DMS153 treated with DMSO at 0.1 percent for 48 hours (cell line): Measurements from ENCODE around the gene CEP70.
"Not testable (repeated sequence)": the region's sequence is repeated elsewhere in the genome, so short reads cannot be mapped to it uniquely, and the experiment has no call there.

Source experiments
- DNase-seq: peaks from one replicate; lab custom pipeline; 2025; ENCODE audit not compliant: unreplicated experiment; lab: John Stamatoyannopoulos, UW

Gene CEP70

DNA sequence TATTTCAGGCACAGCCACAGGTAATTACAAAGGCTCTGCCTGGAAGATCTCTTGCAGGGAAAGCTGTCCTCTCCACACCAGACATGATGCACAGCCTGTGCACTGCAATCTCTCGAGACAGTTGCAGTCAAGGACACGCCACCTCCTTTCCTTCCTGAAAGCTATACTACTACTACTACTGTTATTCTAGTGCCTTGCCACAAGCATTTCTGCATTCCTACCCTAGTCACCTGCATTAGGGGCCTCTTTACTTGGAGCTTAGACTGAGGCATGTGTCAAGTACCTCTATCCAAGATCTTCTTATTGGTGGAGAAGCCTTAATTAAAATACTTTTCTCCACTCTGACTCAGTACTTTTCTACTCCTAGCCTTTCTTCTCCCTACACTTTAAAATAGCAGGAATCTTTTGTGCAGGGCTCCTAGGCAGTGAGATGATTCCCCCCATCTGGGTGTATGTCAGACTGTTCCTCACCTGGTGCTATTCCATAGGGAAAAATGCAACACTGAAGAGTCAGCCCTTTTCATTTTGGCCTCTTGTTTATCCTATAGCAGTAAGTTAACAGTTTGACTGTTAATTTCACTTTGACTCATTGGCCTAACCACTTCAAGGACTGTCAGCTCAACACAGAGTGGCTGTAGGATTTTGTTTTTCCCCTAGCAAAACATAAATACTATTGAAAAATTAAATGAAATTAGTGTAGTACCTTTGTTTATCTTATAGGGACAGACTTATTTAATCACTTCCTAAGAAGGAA lies 80.8 kb downstream of the CEP70 start:
- no peak for DNase-seq

GRCh38 chr3:138511945-138512344 lies 82.1 kb downstream of the CEP70 start:
- no peak for DNase-seq

DNA sequence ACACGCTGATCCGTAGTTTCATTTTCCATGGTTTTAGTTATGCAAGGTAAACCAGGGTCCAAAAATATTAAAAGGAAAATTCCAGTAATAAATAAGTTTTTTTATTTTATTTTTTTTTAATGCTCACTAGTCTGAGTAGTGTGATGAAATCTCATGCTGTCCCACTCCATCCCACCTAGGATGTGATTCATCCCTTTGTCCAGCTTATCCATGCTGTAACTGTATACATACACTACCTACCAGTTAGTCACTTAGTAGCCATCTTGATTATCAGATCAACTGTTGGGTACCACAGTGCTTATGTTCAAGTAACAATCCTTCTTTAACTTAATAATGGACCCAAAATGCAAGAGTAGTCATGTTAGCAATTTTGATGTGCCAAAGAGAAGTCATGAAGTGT lies 84.5 kb downstream of the CEP70 start:
- no peak for DNase-seq

- DNase-seq, result no peak
These were observed 86.5 kb downstream of the CEP70 start for GRCh38 chr3:138507524-138507923.

- DNase-seq, result no peak
These were observed 95.1 kb downstream of the CEP70 start for GRCh38 chr3:138498991-138499390.

- DNase-seq, result no peak
These were observed 96.2 kb downstream of the CEP70 start for GRCh38 chr3:138497851-138498250.

GRCh38 chr3:138497021-138497420 lies 97.0 kb downstream of the CEP70 start:
- DNase-seq, result no peak

DNA sequence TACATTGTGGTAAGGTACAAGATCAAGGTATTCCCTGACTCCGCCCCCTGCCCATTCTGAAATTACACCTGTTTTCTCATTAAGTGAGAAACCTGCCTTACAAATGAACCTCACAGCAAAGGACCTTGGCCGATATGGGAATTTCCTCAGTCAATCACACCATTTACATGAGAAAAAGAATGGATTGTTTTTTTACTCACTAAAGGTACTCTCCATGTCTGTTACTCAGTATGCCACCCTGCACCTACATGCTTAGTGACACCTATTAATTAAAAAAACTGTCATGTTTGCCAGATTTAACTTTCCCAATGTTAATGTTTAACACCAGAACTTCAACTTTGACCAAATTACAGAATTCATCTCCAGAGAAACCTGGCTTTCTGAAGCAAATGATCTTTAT lies 97.6 kb downstream of the CEP70 start:
- DNase-seq, result no peak

GRCh38 chr3:138495638-138496037 lies 98.4 kb downstream of the CEP70 start:
- DNase-seq, result not testable (repeated sequence)

- no peak for DNase-seq
These were observed 99.5 kb downstream of the CEP70 start for GRCh38 chr3:138494607-138494929.

DNA sequence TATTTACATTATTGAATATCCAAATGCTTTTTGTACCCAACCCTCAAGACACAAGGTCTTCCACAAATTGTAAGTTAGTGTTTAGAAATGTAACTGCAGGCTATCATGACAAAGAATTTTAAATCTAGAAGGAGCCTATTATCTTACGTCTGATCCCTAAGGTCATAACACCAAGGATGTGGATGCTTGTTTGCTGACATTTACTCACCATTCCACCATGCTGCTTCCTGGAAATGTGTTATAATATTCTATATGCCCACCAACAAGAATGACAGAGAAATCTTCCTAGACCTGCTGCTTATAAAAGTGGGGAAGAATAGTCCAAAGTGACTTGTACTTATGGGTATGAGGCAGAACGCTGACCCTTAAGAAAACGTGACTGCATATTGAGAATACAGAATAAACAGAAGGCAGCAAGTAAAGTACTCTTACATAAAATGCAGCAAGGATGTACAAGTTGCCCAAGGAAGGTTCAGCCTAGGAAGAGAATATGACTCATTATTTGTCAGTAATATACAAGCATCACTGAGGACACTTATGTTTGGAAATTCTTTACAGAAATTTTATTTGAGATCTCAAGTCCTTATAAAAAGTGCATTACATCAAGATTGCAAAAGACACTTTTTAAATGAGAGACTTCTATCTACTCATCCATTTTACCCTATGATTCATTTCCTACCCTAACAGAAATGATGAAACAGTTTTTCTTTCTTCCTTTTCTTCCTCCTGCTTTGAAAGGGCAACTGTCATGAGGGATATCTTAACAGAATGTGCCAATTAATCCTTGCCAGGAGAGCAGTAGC lies 100.1 kb downstream of the CEP70 start:
- DNase-seq, result no peak

GRCh38 chr3:138492980-138493675 lies 100.9 kb downstream of the CEP70 start:
- no peak for DNase-seq

DNA sequence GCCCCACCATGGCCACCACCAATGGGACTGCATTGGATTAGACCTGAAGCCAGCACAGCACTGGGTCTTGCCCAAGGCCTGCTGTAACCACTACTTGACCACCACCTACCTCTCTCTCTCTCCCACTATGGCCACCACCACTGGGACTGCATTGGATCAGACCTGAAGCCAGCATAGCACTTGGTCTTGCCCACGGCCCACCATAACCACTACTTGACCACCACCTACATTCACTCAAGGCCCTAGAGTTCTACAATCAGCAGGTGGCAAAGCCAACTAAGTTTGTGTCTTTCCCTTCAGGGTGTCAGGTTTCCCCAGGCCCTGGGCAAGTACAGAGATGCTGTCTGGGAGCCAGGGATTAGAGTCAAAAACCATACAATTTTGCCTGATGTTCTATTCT lies 102.1 kb downstream of the CEP70 start:
- no peak for DNase-seq

DNA sequence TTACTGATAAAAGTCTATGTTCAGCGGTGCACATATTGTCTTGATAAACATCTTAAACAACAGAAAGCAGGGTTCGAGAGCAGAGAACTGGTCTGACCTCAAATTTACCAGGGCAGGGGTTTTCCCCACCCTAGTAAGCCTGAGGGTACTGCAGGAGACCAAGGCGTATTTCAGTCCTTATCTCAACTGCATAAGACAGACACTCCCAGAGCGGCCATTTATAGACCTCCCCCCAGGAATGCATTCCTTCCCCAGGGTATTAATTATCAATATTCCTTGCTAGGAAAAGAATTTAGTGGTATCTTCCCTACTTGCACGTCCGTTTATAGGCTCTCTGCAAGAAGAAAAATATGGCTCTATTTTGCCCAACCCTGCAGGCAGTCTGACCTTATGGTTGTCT lies 107.5 kb downstream of the CEP70 start:
- not testable (repeated sequence) for DNase-seq

DNA sequence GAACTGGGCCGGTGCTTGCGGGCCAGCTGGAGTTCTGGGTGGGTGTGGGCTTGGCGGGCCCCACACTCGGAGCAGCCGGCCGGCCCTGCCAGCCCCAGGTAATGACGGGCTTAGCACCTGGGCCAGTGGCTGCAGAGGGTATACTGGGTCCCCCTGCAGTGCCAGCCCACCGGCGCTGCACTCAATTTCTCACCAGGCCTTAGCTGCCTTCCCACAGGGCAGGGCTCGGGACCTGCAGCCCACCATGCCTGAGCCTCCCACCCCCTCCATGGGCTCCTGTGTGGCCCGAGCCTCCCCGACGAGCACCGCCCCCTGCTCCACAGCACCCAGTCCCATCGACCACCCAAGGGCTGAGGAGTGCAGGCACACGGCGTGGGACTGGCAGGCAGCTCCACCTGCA lies 109.4 kb downstream of the CEP70 start:
- DNase-seq, result not testable (repeated sequence)

GRCh38 chr3:138479438-138479863 lies 114.6 kb downstream of the CEP70 start:
- DNase-seq, result peak; percentile 9

DNA sequence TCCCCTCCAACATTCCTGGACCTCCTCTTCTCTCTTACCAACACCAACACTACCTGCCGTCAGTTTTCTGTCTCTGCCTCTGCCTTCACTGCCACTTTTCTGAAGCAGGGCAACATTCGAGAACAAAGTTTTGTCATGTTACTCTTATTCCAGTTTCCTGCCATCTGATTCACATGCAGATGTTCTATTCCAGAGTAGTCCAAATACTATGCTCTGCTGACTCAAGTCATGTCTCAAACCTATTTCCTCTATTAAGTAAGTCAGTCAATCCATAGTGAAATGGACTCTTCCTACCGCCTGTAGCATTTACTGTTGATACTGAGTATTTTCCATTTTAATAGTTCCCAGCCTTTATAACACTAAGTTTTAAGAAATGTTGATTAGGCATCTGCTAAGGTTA lies 116.3 kb downstream of the CEP70 start:
- DNase-seq, result no peak

DNA sequence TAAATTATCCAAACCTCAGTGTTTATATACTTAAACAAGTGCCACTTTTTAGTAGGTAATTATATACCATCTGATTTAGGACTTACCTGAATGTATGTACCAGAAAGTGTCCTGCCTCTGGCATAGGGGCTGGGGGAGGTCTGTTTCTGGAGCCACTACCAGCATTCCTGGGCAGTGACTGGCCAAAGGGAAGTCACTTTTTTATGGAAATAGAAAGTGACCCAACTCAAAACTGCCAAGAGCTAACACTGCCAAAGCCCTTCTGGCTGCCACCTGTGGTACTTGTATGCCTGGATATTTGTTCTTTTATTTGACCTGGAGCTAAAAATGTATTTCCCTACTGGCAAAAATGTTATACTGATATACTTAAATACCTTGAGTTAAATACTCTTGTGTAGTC lies 116.9 kb downstream of the CEP70 start:
- DNase-seq, result no peak

DNA sequence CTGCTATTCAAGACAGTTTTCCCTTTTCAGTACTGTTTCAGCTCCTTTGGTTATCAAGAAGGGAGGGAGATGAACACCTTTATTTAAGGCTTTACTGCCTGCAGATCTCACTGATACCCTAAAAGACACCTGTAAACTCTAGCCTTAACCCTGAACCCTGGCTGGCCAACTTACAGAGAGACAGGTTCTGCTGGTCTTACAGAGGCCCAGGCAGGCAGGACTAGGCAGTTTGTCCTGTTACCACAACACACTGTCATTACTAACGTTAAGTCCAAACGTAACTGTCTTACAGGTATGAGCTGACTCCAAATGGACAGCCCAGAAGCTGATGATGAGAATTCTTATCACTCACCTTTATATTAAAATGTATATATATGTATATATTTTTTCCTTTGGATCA lies 117.5 kb downstream of the CEP70 start:
- DNase-seq, result no peak

DNA sequence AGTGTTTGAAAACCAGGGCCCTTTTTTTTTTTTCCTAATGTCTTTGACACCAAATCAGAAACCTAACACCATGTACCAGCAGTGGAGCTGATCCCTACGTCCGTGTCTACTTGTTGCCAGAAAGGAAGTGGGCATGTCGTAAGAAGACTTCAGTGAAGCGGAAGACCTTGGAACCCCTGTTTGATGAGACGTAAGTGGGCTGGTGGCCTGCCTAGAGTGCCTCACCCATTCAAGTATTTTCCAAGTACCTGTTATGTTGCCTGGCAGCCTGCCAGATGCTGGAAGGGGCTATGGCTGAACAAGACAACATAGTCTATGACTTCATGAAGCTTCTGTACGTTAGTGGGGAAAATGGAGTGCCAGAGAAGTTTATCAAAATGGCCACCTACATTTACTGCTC lies 119.9 kb downstream of the CEP70 start:
- no peak for DNase-seq

GRCh38 chr3:138473391-138473790 lies 120.7 kb downstream of the CEP70 start:
- no peak for DNase-seq
